NB4 (cell line): ENCODE results near the gene SLAMF7.

Experiments
- DNase-seq: peaks from one replicate; pipeline ENCODE4 v3.0.0; 2010; ENCODE audit warnings: low read depth
- H3K4me3 ChIP-seq: one replicate; pipeline ENCODE4 v1.5.1; 2011; ENCODE audit warnings: mild to moderate bottlenecking, low read depth, low read length, moderate library complexity
- CTCF ChIP-seq: IDR thresholded peaks from one replicate; pipeline ENCODE4 v1.5.1; 2012; ENCODE audit warnings: low read depth, low read length
- MAX ChIP-seq: IDR thresholded peaks from 2 replicates; pipeline ENCODE4 v1.6.1; 2011; ENCODE audit warnings: low read depth, low read length
- MYC ChIP-seq: IDR thresholded peaks from 2 replicates; pipeline ENCODE4 v1.6.1; 2011; ENCODE audit warnings: low read depth, low read length
- POLR2A ChIP-seq: IDR thresholded peaks from 2 replicates; pipeline ENCODE4 v1.6.1; 2011; ENCODE audit warnings: mild to moderate bottlenecking; ENCODE audit not compliant: insufficient read length; ENCODE audit errors: extremely low read depth

The SLAMF7 gene

GRCh38 chr1:160746836-160747500 is 7.9 kb downstream of the SLAMF7 start:
- no peak for TF ChIP-seq MYC
- H3K4me3 ChIP-seq = no peak overlapping the region
- no peak for DNase-seq

GRCh38 chr1:160747717-160748116 is 8.7 kb downstream of the SLAMF7 start:
- TF ChIP-seq CTCF (no peak), MYC (no peak), MAX (no peak), POLR2A (no peak)
- no peak for DNase-seq
- H3K4me3 ChIP-seq = no peak overlapping the region

- DNase-seq = peak; percentile 30
- H3K4me3 ChIP-seq = no peak overlapping the region
- TF ChIP-seq CTCF (peak; percentile 46), MYC (no peak), POLR2A (no peak), MAX (no peak)
These were observed 9.3 kb downstream of the SLAMF7 start for GRCh38 chr1:160748181-160748877.

- DNase-seq = peak; percentile 25
- H3K4me3 ChIP-seq = no peak overlapping the region
- TF ChIP-seq MAX = no peak
- TF ChIP-seq POLR2A = no peak
- TF ChIP-seq CTCF = no peak
- no peak for TF ChIP-seq MYC
These were observed 9.8 kb downstream of the SLAMF7 start for GRCh38 chr1:160748878-160749269.

GRCh38 chr1:160750608-160751007 is 11.6 kb downstream of the SLAMF7 start:
- TF ChIP-seq POLR2A (no peak), MAX (no peak)
- no peak overlapping the region for H3K4me3 ChIP-seq
- DNase-seq = no peak

- no peak for DNase-seq
- H3K4me3 ChIP-seq = no peak overlapping the region
- TF ChIP-seq MYC = no peak
- TF ChIP-seq MAX = no peak
These were observed 13.4 kb downstream of the SLAMF7 start for GRCh38 chr1:160752406-160752805.

GRCh38 chr1:160752924-160753323 is 13.9 kb downstream of the SLAMF7 start:
- no peak for DNase-seq
- TF ChIP-seq POLR2A (no peak), MYC (no peak), CTCF (no peak), MAX (no peak)
- no peak overlapping the region for H3K4me3 ChIP-seq
